IMR-90 (cell line): ENCODE results near the gene FGF3. TPM values are rescaled to one million over a fixed set of nuclear protein-coding genes. Genes with fewer than 3 reads are reported as not detected.

ENCODE experiments used
- ATAC-seq: fragments of 200-7000 bp; cut with Tn5 transposase; 2 replicates; pipeline ENCODE4 v1.9.1; 2020; ENCODE audit warnings: low read depth, mild to moderate bottlenecking, moderate library complexity
- BruUV-seq: library from RNA; stranded (reverse); fragments of 400-500 nt; replicated peaks from 2 replicates; lab custom pipeline; 2021; lab: Mats Ljungman, UMichigan
- CTCF ChIA-PET: fragments of 300-600 bp; formaldehyde crosslinking; extraction: SDS; loops from one replicate; lab custom pipeline; 2021; ENCODE audit warnings: antibody characterized with exemption; lab: Yijun Ruan, JAX
- POLR2A ChIA-PET: fragments of 300-600 bp; sonication (Branson Sonifier 250); formaldehyde crosslinking; loops from one replicate; lab custom pipeline; 2022; ENCODE audit warnings: antibody characterized with exemption; ENCODE audit not compliant: unreplicated experiment; lab: Charles Lee
- DNase-seq: peaks from one replicate; pipeline ENCODE4 v3.0.0; 2013
- H2AFZ ChIP-seq: replicated peaks from 2 replicates; pipeline ENCODE3; 2013; ENCODE audit warnings: low read length, mild to moderate bottlenecking; ENCODE audit not compliant: poor library complexity
- H2AK5ac ChIP-seq: 2 replicates; pipeline ENCODE4 v1.6.1; 2013; ENCODE audit warnings: low read depth, low read length, inconsistent platforms
- H2AK9ac ChIP-seq: replicated peaks from 2 replicates; pipeline ENCODE3; 2013; ENCODE audit warnings: mild to moderate bottlenecking, low read depth, low read length, moderate library complexity; ENCODE audit not compliant: poor library complexity
- H2BK120ac ChIP-seq: 2 replicates; pipeline ENCODE4 v1.6.1; 2013; ENCODE audit warnings: low read depth, low read length, inconsistent platforms
- H2BK15ac ChIP-seq: 3 replicates; pipeline ENCODE4 v1.6.1; 2013; ENCODE audit warnings: low read depth, low read length, inconsistent platforms
- H2BK20ac ChIP-seq: 2 replicates; pipeline ENCODE4 v1.6.1; 2013; ENCODE audit warnings: low read depth, mild to moderate bottlenecking, inconsistent platforms, low read length, moderate library complexity
- H2BK5ac ChIP-seq: 2 replicates; pipeline ENCODE4 v1.6.1; 2013; ENCODE audit warnings: mild to moderate bottlenecking, low read depth, low read length, inconsistent platforms; ENCODE audit not compliant: poor library complexity, severe bottlenecking
- H3K14ac ChIP-seq: replicated peaks from 2 replicates; pipeline ENCODE4 v1.6.1; 2013; ENCODE audit warnings: low read depth, low read length, inconsistent platforms
- H3K18ac ChIP-seq: 2 replicates; pipeline ENCODE4 v1.6.1; 2013; ENCODE audit warnings: low read depth, low read length, control low read depth
- H3K23ac ChIP-seq: 2 replicates; pipeline ENCODE4 v1.6.1; 2013; ENCODE audit warnings: low read depth, low read length, inconsistent platforms
- H3K27ac ChIP-seq: 2 replicates; pipeline ENCODE4 v1.5.1; 2013; ENCODE audit warnings: mild to moderate bottlenecking, control low read depth, low read length; ENCODE audit not compliant: insufficient read depth
- H3K27me3 ChIP-seq: 2 replicates; pipeline ENCODE4 v1.6.1; 2013; ENCODE audit warnings: low read length; ENCODE audit not compliant: control insufficient read depth, insufficient read depth
- H3K36me3 ChIP-seq: 2 replicates; pipeline ENCODE4 v1.6.1; 2013; ENCODE audit warnings: low read length, mixed read lengths; ENCODE audit not compliant: control insufficient read depth, insufficient read depth
- H3K4ac ChIP-seq: 2 replicates; pipeline ENCODE4 v1.6.1; 2013; ENCODE audit warnings: low read depth, low read length, inconsistent platforms
- H3K4me1 ChIP-seq: 2 replicates; pipeline ENCODE4 v1.6.1; 2013; ENCODE audit warnings: low read length, mixed read lengths; ENCODE audit not compliant: control insufficient read depth, insufficient read depth
- H3K4me2 ChIP-seq: 2 replicates; pipeline ENCODE4 v1.6.1; 2013; ENCODE audit warnings: low read depth, mild to moderate bottlenecking, control low read depth, low read length, moderate library complexity
- H3K4me3 ChIP-seq: 2 replicates; pipeline ENCODE4 v1.5.1; 2013; ENCODE audit warnings: low read depth, mild to moderate bottlenecking, control low read depth, low read length, moderate library complexity; ENCODE audit not compliant: insufficient read depth
- H3K56ac ChIP-seq: 2 replicates; pipeline ENCODE4 v1.6.1; 2013; ENCODE audit warnings: low read length, inconsistent platforms; ENCODE audit not compliant: insufficient read depth; ENCODE audit errors: extremely low read depth
- H3K79me1 ChIP-seq, 2 experiments: 2 replicates each; pipeline ENCODE4 v1.6.1; 2013; ENCODE audit warnings: low read length in 2 of 2, inconsistent platforms in 1 of 2, low read depth in 1 of 2
- H3K9ac ChIP-seq: 2 replicates; pipeline ENCODE4 v1.6.1; 2013; ENCODE audit warnings: low read depth, low read length, control low read depth
- H3K9me1 ChIP-seq: 2 replicates; pipeline ENCODE4 v1.6.1; 2013; ENCODE audit warnings: low read length, inconsistent platforms; ENCODE audit not compliant: insufficient read depth
- H3K9me3 ChIP-seq: 2 replicates; pipeline ENCODE4 v1.6.1; 2013; ENCODE audit warnings: low read length; ENCODE audit not compliant: control insufficient read depth, insufficient read depth
- H4K20me1 ChIP-seq: 2 replicates; pipeline ENCODE4 v1.6.1; 2013; ENCODE audit warnings: low read length, inconsistent platforms; ENCODE audit not compliant: insufficient read depth
- H4K5ac ChIP-seq: 2 replicates; pipeline ENCODE4 v1.6.1; 2013; ENCODE audit warnings: mild to moderate bottlenecking, low read depth, low read length, control low read depth
- H4K8ac ChIP-seq, 2 experiments: 2 replicates each; pipeline ENCODE4 v1.6.1; 2013; ENCODE audit warnings: low read depth in 2 of 2, low read length in 2 of 2, control low read depth in 1 of 2, inconsistent platforms in 1 of 2
- H4K91ac ChIP-seq: 2 replicates; pipeline ENCODE4 v1.6.1; 2013; ENCODE audit warnings: low read depth, low read length, inconsistent platforms; ENCODE audit not compliant: insufficient read depth
- CHD1 ChIP-seq: IDR thresholded peaks from 2 replicates; pipeline ENCODE4 v1.6.1; 2012; ENCODE audit warnings: low read depth, low read length, improper control_type of control experiment
- ELK1 ChIP-seq: fragments of 150-350 bp; IDR thresholded peaks from 2 replicates; pipeline ENCODE4 v1.6.1; 2016; ENCODE audit warnings: low read depth, mild to moderate bottlenecking, low read length, moderate library complexity, borderline replicate concordance
- FOS ChIP-seq: fragments of 150-350 bp; IDR thresholded peaks from 2 replicates; pipeline ENCODE4 v1.6.1; 2016; ENCODE audit warnings: low read depth, low read length
- MAFK ChIP-seq: IDR thresholded peaks from 2 replicates; pipeline ENCODE4 v1.6.1; 2012; ENCODE audit warnings: low read depth, low read length, improper control_type of control experiment
- POLR2A ChIP-seq: IDR thresholded peaks from 2 replicates; pipeline ENCODE4 v1.6.1; 2012; ENCODE audit warnings: mild to moderate bottlenecking, low read depth, low read length
- RCOR1 ChIP-seq: IDR thresholded peaks from 2 replicates; pipeline ENCODE4 v1.6.1; 2012; ENCODE audit warnings: mild to moderate bottlenecking, low read length, improper control_type of control experiment; ENCODE audit not compliant: insufficient replicate concordance
- RFX5 ChIP-seq: IDR thresholded peaks from 2 replicates; pipeline ENCODE4 v1.8.0; 2012; ENCODE audit warnings: low read depth, mild to moderate bottlenecking, low read length, moderate library complexity
- SMC3 ChIP-seq: fragments of 150-350 bp; IDR thresholded peaks from 2 replicates; pipeline ENCODE4 v1.6.1; 2016; ENCODE audit warnings: low read depth, mild to moderate bottlenecking, antibody characterized with exemption, low read length, moderate library complexity
- WGBS, 2 experiments: methylation state at CpG; one replicate each; pipeline versions ENCODE4 v1.1.5 to v1.1.7; 2013; ENCODE audit warnings: missing lambda C conversion rate in 2 of 2; ENCODE audit not compliant: insufficient read length in 1 of 2; ENCODE audit errors: extremely low coverage in 2 of 2; 5-methylcytosine and 5-hydroxymethylcytosine counted together
- dilution Hi-C: fragments of 300-500 bp; cut with HindIII; formaldehyde crosslinking; loops from one replicate; pipeline ENCODE4 v1.14.3; 2018; ENCODE audit warnings: low sequenced_read_pairs; ENCODE audit not compliant: unreplicated experiment
- in situ Hi-C: fragments of 300-500 bp; cut with MboI; formaldehyde crosslinking; loops from 3 replicates; pipeline ENCODE4 v1.14.3; 2019; ENCODE audit warnings: low sequenced_read_pairs, inconsistent platforms, mixed read lengths
- intact Hi-C: fragments of 100-400 bp; cut with micrococcal nuclease; formaldehyde crosslinking; loops from 2 replicates; pipeline ENCODE4 v1.10.0; 2022
- polyA plus RNA-seq, 3 experiments: library from polyadenylated mRNA; depleted of rRNA; stranded (reverse); fragments of >200 nt; gene quantifications; 2 replicates each; pipeline ENCODE4 v1.2.3, GENCODE V29; 2012; ENCODE audit warnings: low replicate concordance in 1 of 3
- total RNA-seq: library from RNA; depleted of rRNA; stranded (reverse); fragments of >200 nt; gene quantifications from 2 replicates; pipeline ENCODE4 v1.2.3, GENCODE V29; 2012

FGF3 gene
- total and polyA plus RNA-seq, 2 of the 4 experiments (the other 2 are of a cell fraction): not detected

- Histone ChIP-seq H4K5ac (no peak overlapping the region), H3K27me3 (peaks cover 69% of the 10 kb centered on the region), H3K36me3 (no peaks in the 10 kb centered on the region), H3K4ac (no peak overlapping the region), H3K23ac (no peak overlapping the region), H2AK5ac (no peak overlapping the region), H3K9me3 (peaks cover 7% of the 10 kb centered on the region), H3K27ac (no peak overlapping the region), H3K14ac (no peak overlapping the region), H4K8ac (no peak overlapping the region), H2BK20ac (no peak overlapping the region), H3K4me3 (no peak overlapping the region), H3K9me1 (no peaks in the 10 kb centered on the region), H3K4me2 (no peak overlapping the region), H2AFZ (no peak overlapping the region), H3K4me1 (no peaks in the 10 kb centered on the region), H2BK5ac (no peak overlapping the region), H3K56ac (no peak overlapping the region), H3K9ac (no peak overlapping the region), H3K79me1 (no peaks in the 10 kb centered on the region), H2AK9ac (no peak overlapping the region), H3K18ac (no peak overlapping the region), H2BK120ac (no peak overlapping the region), H2BK15ac (no peak overlapping the region), H4K20me1 (no peaks in the 10 kb centered on the region), H4K91ac (no peak overlapping the region)
- 66% methylated on average over 9 of the region's 20 CpGs; no CpG with 5 or more reads in 1 of the 2 experiments for WGBS, 2 experiments
- no peak for ATAC-seq
- dilution Hi-C loops (no loop called here), intact Hi-C loops (no loop called here), in situ Hi-C loops (no loop called here)
- no peak for DNase-seq
- CTCF ChIA-PET: no interaction called here
- no peak for TF ChIP-seq POLR2A
- TF ChIP-seq CHD1: no peak
- no peak for TF ChIP-seq ELK1
- no peak for TF ChIP-seq RCOR1
- TF ChIP-seq RFX5: no peak
- TF ChIP-seq MAFK: no peak
- no peak for TF ChIP-seq SMC3
- no peak for TF ChIP-seq FOS
- POLR2A ChIA-PET: no interaction called here
- BruUV-seq: no TSS peak
These were observed 6.0 kb upstream of the FGF3 start for GRCh38 chr11:69825037-69825834.
